ENCODE data around the gene TEKT2. TPM values are rescaled to one million over a fixed set of nuclear protein-coding genes. Genes with fewer than 3 reads are reported as not detected.

TEKT2 gene
- total RNA-seq, 4 donors from 2014 or later: not detected

- no peak for TF ChIP-seq CTCF (IDR thresholded peaks at IDR 0.05)
- no peak for TF ChIP-seq POLR2A (IDR thresholded peaks at IDR 0.05)
- Histone ChIP-seq H3K27me3 (no peaks in the 10 kb centered on the region), H3K4me3 (no peak overlapping the region), H3K27ac (no peak overlapping the region), H3K36me3 (peaks cover 0 to 9% (median 0%) of the 10 kb centered on the region in 3 donors), H3K4me1 (no peaks in the 10 kb centered on the region), H3K9me3 (no peaks in the 10 kb centered on the region)
- no peak for DNase-seq
Measured at GRCh38 chr1:36053978-36054377, 29.9 kb upstream of the TEKT2 start.

GRCh38 chr1:36055706-36056105 is 28.2 kb upstream of the TEKT2 start:
- Histone ChIP-seq H3K27me3 (no peaks in the 10 kb centered on the region), H3K4me3 (no peak overlapping the region), H3K4me1 (no peaks in the 10 kb centered on the region), H3K9me3 (no peaks in the 10 kb centered on the region), H3K27ac (no peak overlapping the region), H3K36me3 (peaks cover 0 to 9% (median 0%) of the 10 kb centered on the region in 3 donors)
- TF ChIP-seq CTCF (IDR thresholded peaks at IDR 0.05) (no peak), POLR2A (IDR thresholded peaks at IDR 0.05) (no peak)
- DNase-seq: no peak

- Histone ChIP-seq H3K4me3 (no peak overlapping the region), H3K36me3 (no peaks in the 10 kb centered on the region), H3K9me3 (no peaks in the 10 kb centered on the region), H3K27ac (no peak overlapping the region), H3K4me1 (no peaks in the 10 kb centered on the region), H3K27me3 (no peaks in the 10 kb centered on the region)
- DNase-seq: no peak
- TF ChIP-seq POLR2A (IDR thresholded peaks at IDR 0.05) (no peak), CTCF (IDR thresholded peaks at IDR 0.05) (no peak)
Measured at GRCh38 chr1:36062315-36062714, 21.6 kb upstream of the TEKT2 start.

- DNase-seq: no peak
- H3K36me3 ChIP-seq: no peaks in the 10 kb centered on the region
- H3K27me3 ChIP-seq: no peaks in the 10 kb centered on the region
- no peaks in the 10 kb centered on the region for H3K9me3 ChIP-seq
- TF ChIP-seq POLR2A (IDR thresholded peaks at IDR 0.05) (no peak), CTCF (IDR thresholded peaks at IDR 0.05) (no peak)
- no peak overlapping the region for H3K4me3 ChIP-seq
- H3K4me1 ChIP-seq: no peaks in the 10 kb centered on the region
- no peak overlapping the region for H3K27ac ChIP-seq
Measured at GRCh38 chr1:36067871-36068270, 16.0 kb upstream of the TEKT2 start.

GRCh38 chr1:36068866-36069265 is 15.0 kb upstream of the TEKT2 start:
- H3K4me3 ChIP-seq: no peak overlapping the region
- no peak overlapping the region for H3K27ac ChIP-seq
- peak in 1 of 3 donors; percentile 4 for DNase-seq
- H3K36me3 ChIP-seq: no peaks in the 10 kb centered on the region
- H3K9me3 ChIP-seq: no peaks in the 10 kb centered on the region
- H3K27me3 ChIP-seq: no peaks in the 10 kb centered on the region
- no peaks in the 10 kb centered on the region for H3K4me1 ChIP-seq
- no peak for TF ChIP-seq CTCF (IDR thresholded peaks at IDR 0.05)
- no peak for TF ChIP-seq POLR2A (IDR thresholded peaks at IDR 0.05)

GRCh38 chr1:36070349-36070748 is 13.5 kb upstream of the TEKT2 start:
- Histone ChIP-seq H3K9me3 (no peaks in the 10 kb centered on the region), H3K4me1 (no peaks in the 10 kb centered on the region), H3K36me3 (no peaks in the 10 kb centered on the region), H3K4me3 (no peak overlapping the region), H3K27ac (no peak overlapping the region), H3K27me3 (no peaks in the 10 kb centered on the region)
- no peak for DNase-seq
- TF ChIP-seq CTCF (IDR thresholded peaks at IDR 0.05) (no peak), POLR2A (IDR thresholded peaks at IDR 0.05) (no peak)

All from Peyer's patch (tissue), 4 donors.